ENCODE data around the gene TC2N.

Gene TC2N

GRCh38 chr14:91780452-91780851 is 86.9 kb downstream of the TC2N start:
- no peak overlapping the region for H3K4me3 ChIP-seq (ENCODE audit: low read length)
- no peaks in the 10 kb centered on the region for H4K20me1 ChIP-seq (ENCODE audit: insufficient read depth, low read length)
- H3K4me1 ChIP-seq (ENCODE audit: low read length): no peaks in the 10 kb centered on the region
- no peak overlapping the region for H3K4me2 ChIP-seq (ENCODE audit: low read depth, low read length)
- TF ChIP-seq EZH2 (optimal IDR thresholded peaks at IDR 0.05; ENCODE audit: low read depth, low read length) (no peak), CTCF (IDR thresholded peaks at IDR 0.05; ENCODE audit: low read length) (no peak), EZH2phosphoT487 (IDR thresholded peaks at IDR 0.05; ENCODE audit: low read length) (no peak)
- no peak for DNase-seq
- no peaks in the 10 kb centered on the region for H3K27me3 ChIP-seq (replicated peaks; ENCODE audit: insufficient read depth, low read length)
- no peaks in the 10 kb centered on the region for H3K9me3 ChIP-seq (replicated peaks; ENCODE audit: insufficient read depth, low read length)
- H2AFZ ChIP-seq (ENCODE audit: low read length): no peak overlapping the region
- no peaks in the 10 kb centered on the region for H3K9me2 ChIP-seq (replicated peaks; ENCODE audit: insufficient read depth, low read length)
- no peaks in the 10 kb centered on the region for H3K79me2 ChIP-seq (ENCODE audit: low read length)
- H3K27ac ChIP-seq (ENCODE audit: low read length): no peak overlapping the region
- H3K9ac ChIP-seq (ENCODE audit: low read length): no peak overlapping the region
- H3F3A ChIP-seq (ENCODE audit: insufficient read depth, low read length): no peaks in the 10 kb centered on the region
- no peaks in the 10 kb centered on the region for H3K36me3 ChIP-seq (replicated peaks; ENCODE audit: insufficient read depth, low read length)

GRCh38 chr14:91778217-91778616 is 89.1 kb downstream of the TC2N start:
- no peak for DNase-seq
- Histone ChIP-seq H3K79me2 (ENCODE audit: low read length) (no peaks in the 10 kb centered on the region), H3K4me3 (ENCODE audit: low read length) (no peak overlapping the region), H3K27ac (ENCODE audit: low read length) (no peak overlapping the region), H4K20me1 (ENCODE audit: insufficient read depth, low read length) (no peaks in the 10 kb centered on the region), H3K4me1 (ENCODE audit: low read length) (no peaks in the 10 kb centered on the region), H3F3A (ENCODE audit: insufficient read depth, low read length) (no peaks in the 10 kb centered on the region), H3K9me3 (replicated peaks; ENCODE audit: insufficient read depth, low read length) (no peaks in the 10 kb centered on the region), H3K4me2 (ENCODE audit: low read depth, low read length) (no peak overlapping the region), H3K9me2 (replicated peaks; ENCODE audit: insufficient read depth, low read length) (no peaks in the 10 kb centered on the region), H3K27me3 (replicated peaks; ENCODE audit: insufficient read depth, low read length) (no peaks in the 10 kb centered on the region), H2AFZ (ENCODE audit: low read length) (no peak overlapping the region), H3K9ac (ENCODE audit: low read length) (no peak overlapping the region), H3K36me3 (replicated peaks; ENCODE audit: insufficient read depth, low read length) (no peaks in the 10 kb centered on the region)
- TF ChIP-seq EZH2 (optimal IDR thresholded peaks at IDR 0.05; ENCODE audit: low read depth, low read length): no peak
- TF ChIP-seq EZH2phosphoT487 (IDR thresholded peaks at IDR 0.05; ENCODE audit: low read length): no peak
- no peak for TF ChIP-seq CTCF (IDR thresholded peaks at IDR 0.05; ENCODE audit: low read length)

- H3K4me3 ChIP-seq (ENCODE audit: low read length): no peak overlapping the region
- no peaks in the 10 kb centered on the region for H4K20me1 ChIP-seq (ENCODE audit: insufficient read depth, low read length)
- H2AFZ ChIP-seq (ENCODE audit: low read length): no peak overlapping the region
- H3K36me3 ChIP-seq (replicated peaks; ENCODE audit: insufficient read depth, low read length): no peaks in the 10 kb centered on the region
- H3K4me2 ChIP-seq (ENCODE audit: low read depth, low read length): no peak overlapping the region
- H3F3A ChIP-seq (ENCODE audit: insufficient read depth, low read length): no peaks in the 10 kb centered on the region
- DNase-seq: no peak
- TF ChIP-seq EZH2 (optimal IDR thresholded peaks at IDR 0.05; ENCODE audit: low read depth, low read length): no peak
- no peak for TF ChIP-seq EZH2phosphoT487 (IDR thresholded peaks at IDR 0.05; ENCODE audit: low read length)
- TF ChIP-seq CTCF (IDR thresholded peaks at IDR 0.05; ENCODE audit: low read length): no peak
- no peaks in the 10 kb centered on the region for H3K27me3 ChIP-seq (replicated peaks; ENCODE audit: insufficient read depth, low read length)
- no peaks in the 10 kb centered on the region for H3K4me1 ChIP-seq (ENCODE audit: low read length)
- H3K9me2 ChIP-seq (replicated peaks; ENCODE audit: insufficient read depth, low read length): no peaks in the 10 kb centered on the region
- H3K27ac ChIP-seq (ENCODE audit: low read length): no peak overlapping the region
- H3K79me2 ChIP-seq (ENCODE audit: low read length): no peaks in the 10 kb centered on the region
- H3K9ac ChIP-seq (ENCODE audit: low read length): no peak overlapping the region
- no peaks in the 10 kb centered on the region for H3K9me3 ChIP-seq (replicated peaks; ENCODE audit: insufficient read depth, low read length)
Measured at GRCh38 chr14:91774140-91775096, 92.9 kb downstream of the TC2N start.

Measured in MM.1S (cell line).